IPS-11a (cell line): ENCODE results near the gene RAPGEF4.
"Not testable (repeated sequence)": the region's sequence is repeated elsewhere in the genome, so short reads cannot be mapped to it uniquely, and the experiment has no call there.

Source experiments
- H3K4me3 ChIP-seq: one replicate; pipeline ENCODE4 v1.5.1; 2013; ENCODE audit warnings: low read depth, low read length, control low read depth

The RAPGEF4 gene

DNA sequence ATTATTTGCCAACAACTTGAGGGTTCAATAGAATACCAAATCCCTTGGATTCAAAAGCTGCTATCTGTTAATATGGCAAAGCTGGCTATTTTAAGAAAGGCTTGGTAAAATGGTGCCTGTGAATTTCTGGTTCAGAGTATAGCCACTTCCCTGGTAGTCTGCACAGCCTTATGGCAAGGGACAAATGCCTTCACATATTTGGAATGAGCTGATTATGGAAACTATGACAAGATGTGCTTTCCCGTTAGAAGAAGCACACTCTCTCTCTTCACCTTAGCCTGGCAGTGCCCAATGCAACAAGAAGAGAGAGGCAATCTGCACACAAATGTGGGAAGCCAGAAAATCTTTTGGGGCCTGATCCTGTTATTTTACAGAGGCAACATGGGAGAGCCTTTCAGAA, 292.5 kb downstream of the RAPGEF4 start:
- H3K4me3 ChIP-seq = no peak overlapping the region

DNA sequence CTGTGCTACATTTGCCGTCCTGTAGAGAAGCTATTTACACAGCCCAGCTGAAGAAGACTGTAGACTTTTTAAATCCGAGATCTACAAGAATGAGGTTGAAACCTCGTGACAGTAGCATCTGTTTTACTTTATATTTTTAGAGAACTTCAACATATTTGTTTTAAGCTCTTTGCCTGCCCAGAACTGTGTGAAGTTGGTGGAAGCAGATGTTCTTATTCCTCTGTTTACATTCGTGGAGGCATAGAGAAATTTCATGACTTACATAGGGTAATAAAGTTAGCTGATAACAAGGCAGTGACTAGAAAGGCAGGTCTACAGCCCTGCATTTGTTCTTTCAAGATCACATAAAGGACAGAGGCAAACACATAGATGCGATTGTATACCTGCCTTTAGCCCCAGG, 293.0 kb downstream of the RAPGEF4 start:
- no peak overlapping the region for H3K4me3 ChIP-seq

DNA sequence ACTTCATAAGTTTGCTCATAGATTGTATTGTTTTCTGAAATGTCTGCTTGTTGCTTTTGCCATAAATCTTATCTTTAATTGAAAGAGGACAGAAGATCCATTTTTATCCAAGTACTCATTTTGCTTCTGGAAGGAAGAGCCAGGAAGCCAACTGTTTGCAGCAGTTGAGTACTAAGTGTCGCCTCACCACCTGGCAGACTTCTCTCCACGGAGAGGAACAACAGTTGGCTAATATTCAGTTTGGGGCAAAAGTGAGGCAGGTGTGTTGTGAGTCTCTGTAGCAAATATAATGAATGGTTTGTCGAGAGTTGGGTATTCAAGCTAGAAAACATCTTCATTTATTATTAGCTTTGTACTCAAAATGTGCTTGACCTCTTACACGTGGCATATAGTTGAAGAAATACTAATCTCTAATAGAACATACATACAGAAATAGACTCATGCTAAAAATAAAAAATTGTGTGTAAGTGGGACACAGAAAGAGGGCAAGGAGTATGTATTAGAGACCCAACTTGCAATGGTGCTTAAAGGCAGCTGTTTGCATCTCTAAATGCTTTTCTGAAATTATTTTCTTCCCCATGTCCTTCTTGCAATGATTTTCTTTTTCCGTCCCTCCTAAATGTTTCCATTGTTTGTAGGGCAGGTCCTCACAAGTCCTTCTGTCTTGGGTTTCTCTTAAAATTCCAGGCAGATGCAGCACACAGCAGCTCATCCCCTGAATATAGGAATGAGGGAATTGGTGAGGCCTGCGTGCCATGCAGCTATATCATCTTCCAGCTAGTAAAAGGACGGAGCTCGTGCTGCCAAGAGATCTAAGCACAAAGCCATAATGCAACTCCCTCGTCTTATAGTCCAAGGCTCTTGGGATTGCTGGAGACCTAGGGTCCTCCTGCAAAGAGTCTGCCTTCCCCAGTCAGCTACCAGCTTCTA, 295.2 kb downstream of the RAPGEF4 start:
- H3K4me3 ChIP-seq = no peak overlapping the region

DNA sequence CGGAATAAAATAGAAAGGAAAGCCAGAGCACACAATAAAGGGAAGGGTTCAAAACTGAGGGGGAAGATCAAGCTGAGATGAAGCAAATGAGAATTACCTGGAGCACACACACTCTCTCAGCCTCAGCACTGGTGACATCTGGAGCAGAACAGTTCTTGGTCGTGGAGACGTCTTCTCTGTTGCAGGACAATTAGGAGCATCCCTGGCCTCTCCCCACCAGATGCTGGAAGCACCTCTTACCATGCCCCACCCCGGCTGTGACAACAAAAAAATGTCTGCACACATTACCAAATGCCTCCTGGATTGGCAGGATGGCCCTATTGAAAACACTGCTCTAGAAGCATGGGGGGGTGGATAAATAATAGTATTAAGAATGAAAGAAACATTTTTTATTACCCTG, 296.4 kb downstream of the RAPGEF4 start:
- H3K4me3 ChIP-seq = no peak overlapping the region

DNA sequence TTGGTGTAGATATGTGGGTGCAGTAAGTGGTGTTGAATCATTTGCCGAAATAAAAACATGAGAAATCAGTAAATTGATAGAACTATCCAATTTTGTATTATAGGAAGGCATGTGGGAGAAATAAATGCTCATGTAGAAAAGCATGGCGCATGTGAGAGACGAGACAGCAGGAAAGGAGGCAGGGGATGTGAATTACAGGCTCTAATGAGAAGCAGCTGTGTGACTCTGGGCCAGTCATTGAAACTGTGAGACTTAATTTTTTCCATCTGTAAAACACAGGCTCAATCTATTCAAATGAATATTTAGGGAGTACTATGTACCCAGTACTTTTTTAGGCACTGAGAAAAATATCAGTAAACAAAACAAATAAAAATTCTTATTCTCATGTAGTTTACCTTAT, 297.4 kb downstream of the RAPGEF4 start:
- no peak overlapping the region for H3K4me3 ChIP-seq

DNA sequence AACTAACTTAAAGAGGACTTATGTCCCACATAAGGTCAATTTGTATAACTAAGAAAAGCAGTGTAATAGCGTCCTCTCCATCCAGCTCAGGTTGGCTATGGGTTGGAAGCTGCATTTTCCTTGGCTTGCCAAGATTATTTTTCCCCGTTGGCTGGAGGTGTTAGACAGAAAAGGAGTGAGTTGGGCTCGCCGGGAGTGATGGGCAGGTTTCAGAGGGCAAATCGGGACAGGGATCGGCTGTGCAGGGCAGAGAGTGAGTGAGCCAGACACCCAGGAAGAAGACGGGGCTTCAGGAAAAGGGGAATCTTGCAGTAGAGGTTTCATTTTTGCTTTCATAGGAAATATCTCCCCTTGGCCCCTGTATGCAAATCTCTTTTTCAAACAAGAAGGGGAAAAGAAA, 298.5 kb downstream of the RAPGEF4 start:
- H3K4me3 ChIP-seq = no peak overlapping the region

DNA sequence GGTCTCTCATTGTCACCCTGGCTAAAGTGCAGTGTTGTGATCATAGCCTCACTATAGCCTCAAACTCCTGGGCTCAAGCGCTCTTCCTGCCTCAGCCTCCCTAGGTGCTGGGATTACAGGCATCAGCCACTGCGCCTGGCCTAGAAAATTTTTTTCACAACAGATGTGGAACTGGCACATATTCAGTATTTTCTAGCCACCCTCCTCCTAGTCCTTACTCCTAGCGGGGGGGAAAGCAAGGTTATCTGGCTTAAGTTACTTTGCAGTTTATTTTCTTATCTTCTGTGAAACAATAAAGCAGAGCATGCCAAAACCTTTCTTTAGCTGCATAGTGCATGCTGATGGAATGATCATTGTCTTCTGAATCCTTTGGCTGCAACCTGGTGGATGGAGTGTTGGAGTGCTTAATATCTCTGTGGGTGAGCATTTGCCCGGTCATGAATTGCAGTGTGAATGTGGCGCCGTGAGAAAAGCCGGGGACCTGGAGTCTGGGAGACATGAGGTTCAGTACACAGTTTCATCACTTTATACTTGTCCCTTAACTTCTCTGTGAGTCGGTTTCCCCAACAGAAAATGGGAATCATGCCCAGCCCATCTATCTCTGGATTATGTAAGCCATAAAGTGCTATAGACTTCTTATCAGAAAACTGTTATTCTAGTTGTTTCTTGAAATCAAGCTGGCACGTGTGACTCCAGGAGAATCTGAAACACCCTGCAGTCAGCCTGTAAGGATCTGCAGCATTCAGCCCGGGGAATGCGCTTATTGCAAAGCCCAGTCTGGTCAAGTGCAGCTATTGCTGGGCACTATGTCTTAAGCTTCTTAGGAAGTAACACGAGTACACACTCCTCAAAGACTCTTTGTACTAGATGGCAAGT, 301.8 kb downstream of the RAPGEF4 start:
- no peak overlapping the region for H3K4me3 ChIP-seq

DNA sequence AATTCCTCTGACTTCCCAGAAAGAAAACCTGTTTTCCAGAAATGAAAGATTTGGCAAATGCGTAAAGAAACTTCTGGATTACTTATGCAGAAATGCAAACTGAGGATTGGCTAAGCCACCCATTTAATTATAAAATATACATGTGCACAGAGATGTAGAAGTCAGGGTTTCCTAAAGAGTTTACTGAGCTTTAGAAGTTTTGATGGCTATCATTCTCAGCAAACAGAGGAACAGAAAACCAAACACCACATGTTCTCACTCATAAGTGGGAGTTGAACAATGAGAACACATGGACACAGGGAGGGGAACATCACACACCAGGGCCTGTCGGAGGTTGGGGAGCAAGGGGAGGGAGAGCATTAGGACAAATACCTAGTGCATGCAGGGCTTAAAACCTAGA, 302.6 kb downstream of the RAPGEF4 start:
- not testable (repeated sequence) for H3K4me3 ChIP-seq

DNA sequence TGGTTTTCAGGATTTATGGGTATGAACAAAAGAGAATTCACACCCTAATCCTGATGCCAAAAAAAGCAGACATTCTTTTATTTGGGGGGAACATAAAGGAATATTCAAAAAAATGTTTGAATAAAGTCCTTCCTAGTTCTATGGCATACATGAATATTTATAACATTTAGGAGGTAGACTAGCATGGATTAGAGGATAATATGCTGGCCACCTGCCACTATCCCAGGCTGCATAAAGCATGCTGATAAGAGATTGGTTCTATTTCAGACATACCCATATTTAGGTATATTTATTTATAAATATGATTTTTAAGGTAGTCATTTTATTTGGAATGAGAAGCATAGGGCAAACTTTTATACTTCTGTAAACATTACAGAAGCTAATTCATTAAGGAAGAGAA, 305.1 kb downstream of the RAPGEF4 start:
- no peak overlapping the region for H3K4me3 ChIP-seq

DNA sequence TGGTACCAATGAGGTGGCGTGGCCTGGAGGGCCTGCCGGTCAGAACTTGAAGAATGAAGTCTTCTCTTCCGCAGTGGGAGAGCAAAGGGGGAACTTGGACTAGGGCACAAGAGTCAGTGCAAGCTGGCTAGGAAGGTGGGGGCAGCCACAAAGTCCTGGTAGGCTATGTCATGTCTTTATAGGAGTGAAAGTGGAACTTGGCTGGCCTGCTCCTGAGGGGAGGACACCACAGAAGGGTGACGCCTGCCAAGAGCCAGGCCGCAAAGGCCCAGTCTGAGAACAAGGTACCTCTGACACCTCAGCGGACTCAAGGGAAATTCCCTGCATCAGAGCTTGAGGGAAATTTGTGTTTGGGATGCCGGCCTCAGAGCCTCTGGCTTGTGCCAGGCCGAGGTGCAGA, 307.8 kb downstream of the RAPGEF4 start:
- no peak overlapping the region for H3K4me3 ChIP-seq

DNA sequence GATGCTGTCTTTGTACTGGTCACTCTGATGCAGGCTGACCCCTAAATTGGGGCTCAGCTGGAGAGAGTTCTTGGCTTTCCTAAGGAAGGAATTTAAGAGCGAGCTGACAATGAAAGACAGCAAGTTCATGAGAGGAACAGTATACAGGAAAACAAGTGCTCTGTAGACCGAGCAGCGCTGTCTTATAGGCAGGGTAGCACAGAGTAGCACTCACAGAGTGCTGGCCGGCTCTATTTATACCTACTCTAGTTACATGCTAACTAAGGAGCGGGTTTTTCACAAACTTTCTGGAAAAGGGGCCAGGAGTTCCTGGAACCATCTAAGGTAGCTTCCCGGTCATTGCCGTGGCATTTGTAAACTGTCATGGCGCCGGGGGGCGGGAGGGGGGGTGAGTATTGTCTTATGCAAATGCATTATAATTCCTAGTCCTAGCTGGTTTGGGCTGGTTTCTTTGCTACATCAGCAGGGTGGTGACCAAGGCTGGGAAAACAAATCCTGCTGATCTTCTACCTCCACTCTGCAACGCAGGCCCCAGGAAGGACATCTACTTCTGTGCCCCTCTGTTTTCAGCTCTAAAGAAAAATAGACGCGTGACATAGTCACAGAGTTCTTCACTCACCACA, 308.4 kb downstream of the RAPGEF4 start:
- H3K4me3 ChIP-seq = no peak overlapping the region

DNA sequence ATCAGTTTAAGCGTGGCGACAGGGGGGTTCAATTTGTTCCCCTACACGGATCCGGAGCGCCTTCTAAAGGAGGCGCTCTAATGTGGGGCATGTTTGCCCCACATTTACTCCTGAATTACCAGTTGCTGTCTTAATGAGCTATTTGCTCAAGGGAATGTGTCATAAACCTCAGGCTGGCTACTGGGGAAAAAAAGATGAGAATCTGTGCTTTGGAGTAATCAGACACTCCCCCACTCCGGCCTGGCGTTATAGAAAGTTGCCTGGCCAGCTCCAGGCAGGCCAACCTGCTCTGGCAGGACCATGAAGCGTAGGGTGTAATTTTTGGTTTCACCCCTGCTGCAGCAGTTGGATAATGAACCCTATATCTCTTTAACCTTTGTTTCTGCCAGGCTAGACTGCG, 309.0 kb downstream of the RAPGEF4 start:
- H3K4me3 ChIP-seq = no peak overlapping the region

DNA sequence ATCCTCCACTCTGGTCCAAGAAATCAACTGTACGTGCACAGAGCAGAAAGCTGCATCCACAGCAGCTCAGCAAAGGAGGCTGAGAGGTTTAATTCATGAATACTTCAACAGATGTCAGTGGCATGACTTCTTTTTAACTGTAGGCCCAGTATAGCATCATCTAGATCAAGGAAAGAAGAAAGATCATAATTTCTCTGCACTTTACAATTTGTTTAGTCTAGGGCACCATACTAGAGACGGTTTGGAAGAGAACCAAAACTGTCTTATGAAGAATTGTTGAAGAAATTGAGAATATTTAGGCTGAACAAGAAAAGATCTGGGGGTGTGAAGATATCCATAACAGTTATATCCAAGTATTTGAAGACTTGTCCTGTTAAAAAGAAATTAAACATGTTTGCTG, 309.5 kb downstream of the RAPGEF4 start:
- no peak overlapping the region for H3K4me3 ChIP-seq

DNA sequence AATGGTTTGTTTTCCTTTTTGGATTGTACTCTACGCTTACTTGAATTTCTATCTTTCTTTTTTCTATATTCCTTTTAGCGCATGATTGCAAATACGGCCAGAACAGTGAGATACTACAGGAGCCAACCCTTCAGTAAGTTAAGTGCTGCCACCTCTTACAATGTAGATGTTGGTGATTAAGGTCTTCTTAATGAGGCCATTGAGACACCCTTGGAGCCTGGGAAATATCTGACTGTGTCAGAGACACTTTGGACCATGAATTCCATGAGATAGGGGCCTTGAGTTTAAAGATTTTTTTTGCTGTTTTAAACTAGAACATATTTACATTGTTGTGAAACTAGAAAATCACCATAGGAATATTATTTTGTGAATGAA, 312.9 kb downstream of the RAPGEF4 start:
- H3K4me3 ChIP-seq = no peak overlapping the region

DNA sequence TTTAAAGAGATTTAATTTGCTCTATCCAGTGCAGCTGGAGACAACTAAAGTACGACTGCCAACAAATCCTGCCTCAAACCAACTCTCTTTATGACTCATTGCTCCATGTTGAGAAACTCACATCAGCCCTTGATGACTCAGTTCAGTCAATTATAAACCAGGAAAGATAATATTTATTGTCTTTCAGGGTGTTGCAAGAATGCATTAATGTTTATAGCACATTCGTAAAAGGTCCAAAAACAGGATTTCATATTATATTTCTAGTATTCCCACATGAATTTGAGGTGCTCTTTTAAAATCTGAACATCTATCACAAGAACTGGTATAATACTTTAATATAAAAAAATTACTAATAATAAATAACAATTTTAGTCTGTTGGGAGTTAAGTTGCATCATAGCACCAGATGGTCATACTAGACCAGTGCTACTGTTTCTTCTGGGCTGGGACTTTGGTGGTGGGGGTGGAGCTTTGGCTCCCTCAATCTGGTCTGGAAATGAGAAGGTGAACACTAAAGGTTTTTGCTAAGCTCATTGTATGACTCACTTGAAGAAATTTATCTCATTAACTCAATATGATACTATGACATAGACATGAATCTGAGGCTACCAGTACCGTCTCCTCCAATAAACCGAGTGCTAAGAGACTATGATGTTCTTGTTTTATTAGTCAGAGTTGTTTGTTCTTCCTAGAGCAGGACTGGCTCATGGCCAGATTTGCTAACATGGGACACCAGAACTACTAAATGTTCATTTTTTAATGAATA, 313.4 kb downstream of the RAPGEF4 start:
- H3K4me3 ChIP-seq = no peak overlapping the region

DNA sequence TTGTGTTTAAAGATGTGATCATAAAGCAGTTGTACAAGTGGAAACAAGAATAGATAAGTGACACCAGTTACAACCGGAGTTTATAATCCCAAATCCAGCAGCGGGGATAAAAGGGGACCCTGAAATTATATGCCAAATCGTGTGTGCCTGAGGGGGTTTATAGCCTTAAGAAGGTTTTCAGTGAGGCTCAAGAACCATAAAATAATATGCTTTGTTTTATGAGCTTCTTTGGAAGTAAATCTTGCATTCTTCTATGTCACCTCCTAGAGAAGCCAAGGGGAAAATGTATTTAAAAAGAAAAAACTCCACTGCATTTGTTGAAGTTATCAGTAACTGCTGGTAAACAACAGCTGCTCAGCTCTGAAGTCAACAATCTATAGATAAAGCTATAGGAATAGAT, 314.2 kb downstream of the RAPGEF4 start:
- no peak overlapping the region for H3K4me3 ChIP-seq

DNA sequence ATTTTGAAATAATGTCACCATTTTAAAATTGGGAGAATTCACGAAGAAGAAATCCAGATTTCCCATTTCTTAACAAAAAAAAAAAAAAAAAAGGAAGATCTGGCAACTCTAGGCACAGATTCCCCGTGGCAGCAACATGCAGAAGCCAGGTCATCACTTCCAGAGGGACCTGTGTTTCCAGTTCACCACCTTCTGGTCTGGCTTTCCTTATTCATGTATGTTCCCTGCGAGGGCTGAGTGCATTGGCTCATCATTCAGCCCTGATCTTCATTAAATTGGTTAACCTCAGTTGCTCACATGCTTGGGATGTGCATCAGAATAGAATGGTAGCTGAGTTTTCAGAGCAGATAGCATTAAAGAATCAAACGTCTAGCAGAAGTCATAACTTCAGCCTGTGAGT, 315.0 kb downstream of the RAPGEF4 start:
- H3K4me3 ChIP-seq = no peak overlapping the region

DNA sequence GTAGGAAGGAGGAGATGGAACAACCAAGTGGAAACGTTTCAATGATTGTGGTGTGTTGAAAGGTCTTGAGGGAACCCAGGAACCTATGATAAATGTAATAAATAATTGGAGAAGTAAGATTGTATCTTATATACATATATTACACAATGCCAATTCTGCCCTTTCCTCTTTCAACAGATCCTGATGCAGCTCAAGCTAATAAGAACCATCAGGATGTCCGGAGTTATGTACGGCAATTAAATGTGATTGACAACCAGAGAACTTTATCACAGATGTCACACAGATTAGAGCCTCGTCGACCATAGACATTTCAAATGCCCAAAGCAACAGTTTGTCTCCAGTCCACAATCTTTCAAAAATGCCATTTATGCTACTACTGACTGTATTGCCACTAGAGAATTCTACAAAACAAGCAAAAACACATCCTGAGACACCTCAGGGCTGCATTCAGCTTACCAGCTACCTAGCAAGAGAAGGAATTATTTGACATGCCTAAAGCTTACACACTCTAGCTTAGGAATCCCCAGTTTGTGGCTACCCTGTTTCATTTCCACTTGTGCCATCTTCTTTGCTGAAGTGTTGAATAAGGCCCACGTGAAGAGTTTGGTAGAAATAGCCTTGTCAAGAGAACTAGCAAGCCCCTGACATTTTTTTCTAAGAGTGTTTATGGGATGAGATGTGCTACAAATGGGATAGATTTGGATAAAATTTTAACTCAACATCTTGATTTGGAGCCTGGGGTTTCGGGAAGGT, 316.0 kb downstream of the RAPGEF4 start:
- H3K4me3 ChIP-seq = no peak overlapping the region

DNA sequence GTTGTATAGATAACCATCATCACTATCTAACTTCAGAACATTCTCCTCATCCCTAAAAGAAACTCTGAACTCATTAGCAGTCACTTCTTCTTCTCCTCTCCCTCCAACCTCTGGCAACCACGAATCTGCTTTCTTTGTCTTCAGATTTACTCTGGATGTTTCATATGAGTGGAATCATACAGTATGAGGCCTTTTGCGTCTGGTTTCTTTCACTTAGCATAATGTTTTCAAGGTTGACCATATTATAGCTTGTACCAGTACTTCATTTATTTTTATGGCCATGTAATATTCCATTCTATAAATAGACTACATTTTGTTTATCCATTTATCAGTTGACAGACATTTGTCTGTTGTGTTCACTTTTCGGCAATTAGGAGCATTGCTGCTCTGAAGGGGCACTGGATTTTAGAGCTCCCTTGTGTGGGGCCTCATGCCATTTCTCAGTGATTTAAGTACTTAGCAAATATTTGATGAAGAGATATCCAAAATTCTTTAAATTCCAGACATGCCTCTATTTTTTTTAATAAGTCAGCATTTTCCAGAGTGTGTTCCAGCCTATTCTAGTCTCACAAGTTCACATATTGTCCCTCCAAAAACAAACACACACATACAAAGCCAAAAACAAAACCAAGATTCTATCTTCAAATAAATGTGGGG, 317.5 kb downstream of the RAPGEF4 start:
- H3K4me3 ChIP-seq = no peak overlapping the region

DNA sequence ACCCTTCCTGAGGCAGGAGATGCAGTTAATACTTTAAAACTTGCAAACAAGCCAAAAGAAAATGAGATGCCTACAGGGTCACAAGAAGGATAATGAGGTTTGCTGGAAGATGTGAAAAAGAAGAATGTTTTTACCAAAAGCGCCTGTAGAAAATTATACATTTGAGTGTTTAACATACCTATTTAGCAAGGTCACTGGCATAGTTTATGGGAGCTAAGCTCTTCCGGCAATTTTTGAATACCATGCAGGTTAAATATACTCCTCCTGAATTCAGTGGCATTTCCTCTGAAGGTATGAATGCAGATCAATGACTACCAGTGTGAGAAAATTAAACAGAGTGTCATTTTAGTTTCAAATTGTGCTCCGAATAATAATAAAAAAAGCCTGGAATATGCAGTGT, 318.8 kb downstream of the RAPGEF4 start:
- no peak overlapping the region for H3K4me3 ChIP-seq
